H1 (cell line): ENCODE data around the gene OVCA2. TPM values are rescaled to one million over a fixed set of nuclear protein-coding genes. Genes with fewer than 3 reads are reported as not detected.
A peak's percentile ranks its signal among the peaks of the same experiment; 100 is the strongest.

Experiments
- CTCF ChIA-PET: fragments of 300-600 bp; sonication (Branson Sonifier 250); formaldehyde crosslinking; loops from one replicate; lab custom pipeline; 2021; ENCODE audit not compliant: partially characterized antibody; lab: Charles Lee
- POLR2A ChIA-PET: fragments of 300-600 bp; sonication (Branson Sonifier 250); formaldehyde crosslinking; loops from one replicate; lab custom pipeline; 2021; ENCODE audit warnings: inconsistent platforms; ENCODE audit not compliant: partially characterized antibody; lab: Charles Lee
- DNase-seq, 2 experiments: peaks; one replicate each; pipeline versions ENCODE4 v3.0.0 to v3.0.0-alpha.2; 2010 to 2022; ENCODE audit warnings: low spot score in 2 of 2, low read depth in 1 of 2, mixed read lengths in 1 of 2
- FAIRE-seq: peaks from 2 replicates; lab custom pipeline; 2011; peaks lifted over from hg19 to GRCh38; lab: Jason Lieb, UNC
- H2AFZ ChIP-seq: 2 replicates; pipeline ENCODE4 v1.8.1; 2012; ENCODE audit warnings: low read length, inconsistent platforms
- H2AK5ac ChIP-seq: 2 replicates; pipeline ENCODE4 v1.6.1; 2013; ENCODE audit warnings: low read depth, low read length
- H2BK120ac ChIP-seq: replicated peaks from 2 replicates; pipeline ENCODE3; 2013; ENCODE audit warnings: low read depth, low read length, inconsistent platforms
- H2BK12ac ChIP-seq: 2 replicates; pipeline ENCODE4 v1.6.1; 2013; ENCODE audit warnings: low read depth, low read length
- H2BK15ac ChIP-seq: 2 replicates; pipeline ENCODE4 v1.6.1; 2013; ENCODE audit warnings: low read length
- H2BK20ac ChIP-seq: 2 replicates; pipeline ENCODE4 v1.6.1; 2013; ENCODE audit warnings: low read length
- H2BK5ac ChIP-seq: 2 replicates; pipeline ENCODE4 v1.6.1; 2013; ENCODE audit warnings: low read depth, low read length
- H3K14ac ChIP-seq: 2 replicates; pipeline ENCODE4 v1.6.1; 2013; ENCODE audit warnings: inconsistent platforms; ENCODE audit not compliant: insufficient read length
- H3K18ac ChIP-seq: 2 replicates; pipeline ENCODE4 v1.6.1; 2013; ENCODE audit warnings: low read length; ENCODE audit errors: extremely low read depth
- H3K23ac ChIP-seq: 2 replicates; pipeline ENCODE4 v1.6.1; 2013; ENCODE audit warnings: inconsistent platforms; ENCODE audit not compliant: insufficient read length
- H3K23me2 ChIP-seq: 2 replicates; pipeline ENCODE4 v1.6.1; 2013; ENCODE audit warnings: low read depth, low read length
- H3K27ac ChIP-seq: 2 replicates; pipeline ENCODE4 v1.6.1; 2011; ENCODE audit warnings: low read depth, low read length, inconsistent platforms
- H3K27me3 ChIP-seq, 4 experiments: replicated peaks in 1 of 4; 1 replicate in 1 of 4; 2 replicates in 3 of 4; pipeline versions ENCODE4 v1.6.1 to v1.8.1; 2011 to 2013; ENCODE audit warnings: low read length in 3 of 4, mild to moderate bottlenecking in 3 of 4, inconsistent platforms in 2 of 4, mixed read lengths in 2 of 4, moderate library complexity in 1 of 4; ENCODE audit not compliant: control insufficient read depth in 3 of 4, insufficient read depth in 3 of 4; ENCODE audit errors: extremely low read depth in 1 of 4
- H3K36me3 ChIP-seq, 4 experiments: 2 replicates each; pipeline versions ENCODE4 v1.6.1 to v1.8.1; 2011 to 2013; ENCODE audit warnings: mild to moderate bottlenecking in 4 of 4, low read length in 3 of 4, moderate library complexity in 2 of 4, control low read depth in 1 of 4, inconsistent platforms in 1 of 4; ENCODE audit not compliant: insufficient read depth in 4 of 4, control insufficient read depth in 2 of 4
- H3K4ac ChIP-seq: replicated peaks from 2 replicates; pipeline ENCODE3; 2013; ENCODE audit warnings: low read length, low read depth, mixed read lengths, inconsistent platforms; ENCODE audit not compliant: insufficient read length
- H3K4me1 ChIP-seq, 4 experiments: replicated peaks in 1 of 4; 1 replicate in 1 of 4; 2 replicates in 3 of 4; pipeline versions ENCODE4 v1.6.1 to v1.8.1; 2011 to 2013; ENCODE audit warnings: low read length in 3 of 4, inconsistent platforms in 2 of 4, mixed read lengths in 1 of 4; ENCODE audit not compliant: insufficient read depth in 4 of 4, control insufficient read depth in 3 of 4
- H3K4me2 ChIP-seq, 2 experiments: 2 replicates each; pipeline versions ENCODE4 v1.6.1 to v1.8.1; 2011 to 2013; ENCODE audit warnings: low read depth in 2 of 2, low read length in 2 of 2, control low read depth in 1 of 2, inconsistent platforms in 1 of 2, mild to moderate bottlenecking in 1 of 2; ENCODE audit not compliant: insufficient read depth in 1 of 2
- H3K4me3 ChIP-seq, 4 experiments: fragments of 200-600, 300-600 bp in 1 of 4; sonication (generic), shearing (Covaris generic), sonication (Bioruptor Twin) in 1 of 4; 2 replicates each; pipeline versions ENCODE4 v1.5.1 to v1.8.1; 2011 to 2016; ENCODE audit warnings: low read length in 4 of 4, low read depth in 3 of 4, control low read depth in 2 of 4, inconsistent platforms in 2 of 4, mild to moderate bottlenecking in 2 of 4, mixed read lengths in 1 of 4, moderate library complexity in 1 of 4; ENCODE audit not compliant: insufficient read depth in 2 of 4; ENCODE audit errors: extremely low read depth in 1 of 4
- H3K56ac ChIP-seq: replicated peaks from 2 replicates; pipeline ENCODE3; 2013; ENCODE audit warnings: low read depth, mild to moderate bottlenecking, mixed read lengths, low read length, inconsistent platforms; ENCODE audit not compliant: insufficient read length
- H3K79me1 ChIP-seq: 2 replicates; pipeline ENCODE4 v1.6.1; 2013; ENCODE audit warnings: low read depth, low read length, control low read depth
- H3K79me2 ChIP-seq, 2 experiments: 2 replicates each; pipeline versions ENCODE4 v1.6.1 to v1.8.1; 2012 to 2013; ENCODE audit warnings: low read length in 2 of 2, mild to moderate bottlenecking in 2 of 2, inconsistent platforms in 1 of 2; ENCODE audit not compliant: insufficient read depth in 2 of 2, control insufficient read depth in 1 of 2
- H3K9ac ChIP-seq, 4 experiments: replicated peaks in 1 of 4; 1 replicate in 1 of 4; 2 replicates in 3 of 4; pipeline versions ENCODE4 v1.6.1 to v1.8.1; 2011 to 2013; ENCODE audit warnings: low read depth in 3 of 4, low read length in 3 of 4, control low read depth in 2 of 4, mild to moderate bottlenecking in 2 of 4, moderate library complexity in 2 of 4, inconsistent platforms in 1 of 4; ENCODE audit errors: extremely low read depth in 1 of 4
- H3K9me3 ChIP-seq, 2 experiments: 2 replicates each; pipeline versions ENCODE4 v1.6.1 to v1.8.1; 2012 to 2013; ENCODE audit warnings: mild to moderate bottlenecking in 2 of 2, moderate library complexity in 2 of 2, control low read depth in 1 of 2, inconsistent platforms in 1 of 2, low read depth in 1 of 2, low read length in 1 of 2, mixed read lengths in 1 of 2; ENCODE audit not compliant: insufficient read depth in 2 of 2
- H4K20me1 ChIP-seq, 2 experiments: replicated peaks in 1 of 2; 2 replicates each; pipeline versions ENCODE3 to v1.8.1; 2011 to 2013; ENCODE audit warnings: inconsistent platforms in 2 of 2, low read length in 2 of 2, mild to moderate bottlenecking in 1 of 2; ENCODE audit not compliant: insufficient read depth in 2 of 2, control insufficient read depth in 1 of 2
- H4K5ac ChIP-seq: 2 replicates; pipeline ENCODE4 v1.6.1; 2013; ENCODE audit warnings: low read length, low read depth, mixed read lengths, inconsistent platforms; ENCODE audit not compliant: insufficient read length
- H4K8ac ChIP-seq: 2 replicates; pipeline ENCODE4 v1.8.0; 2013; ENCODE audit warnings: mild to moderate bottlenecking, moderate library complexity, low read length, inconsistent platforms; ENCODE audit not compliant: insufficient read depth; ENCODE audit errors: extremely low read depth
- H4K91ac ChIP-seq: replicated peaks from 2 replicates; pipeline ENCODE3; 2013; ENCODE audit warnings: low read length, mixed read lengths, inconsistent platforms; ENCODE audit not compliant: insufficient read length
- BRCA1 ChIP-seq: IDR thresholded peaks from 2 replicates; pipeline ENCODE4 v1.6.1; 2012; ENCODE audit warnings: low read depth, low read length, improper control_type of control experiment
- CTBP2 ChIP-seq: IDR thresholded peaks from 2 replicates; pipeline ENCODE4 v1.7.0; 2011; ENCODE audit warnings: borderline replicate concordance, mild to moderate bottlenecking, moderate library complexity, mixed read lengths, low read length; ENCODE audit not compliant: insufficient read depth, insufficient read length
- FOSL1 ChIP-seq: IDR thresholded peaks from 2 replicates; pipeline ENCODE4 v1.6.1; 2011; ENCODE audit warnings: mild to moderate bottlenecking, low read depth, low read length, moderate library complexity; ENCODE audit not compliant: insufficient read depth
- HDAC6 ChIP-seq: IDR thresholded peaks from one replicate; pipeline ENCODE4 v1.7.1; 2012; ENCODE audit warnings: low read depth, mild to moderate bottlenecking, inconsistent platforms, low read length, moderate library complexity
- KDM1A ChIP-seq: fragments of 200-600, 300-600 bp; sonication (generic); IDR thresholded peaks from 2 replicates; pipeline ENCODE4 v1.7.1; 2016; ENCODE audit warnings: mild to moderate bottlenecking, low read length, borderline replicate concordance
- RAD21 ChIP-seq, 2 experiments: IDR thresholded peaks in 1 of 2; conservative IDR thresholded peaks in 1 of 2; 2 replicates each; pipeline ENCODE4 v1.6.1; 2011; ENCODE audit warnings: low read depth in 2 of 2, low read length in 2 of 2, improper control_type of control experiment in 1 of 2, inconsistent platforms in 1 of 2, mild to moderate bottlenecking in 1 of 2, moderate library complexity in 1 of 2
- SAP30 ChIP-seq: fragments of 300-600 bp; sonication (generic); IDR thresholded peaks from 2 replicates; pipeline ENCODE4 v1.7.1; 2012; ENCODE audit warnings: low read length, moderate library complexity, mild to moderate bottlenecking, inconsistent platforms; ENCODE audit not compliant: insufficient read depth, insufficient replicate concordance
- WGBS, 2 experiments: shearing (Covaris generic) in 1 of 2; methylation state at CpG; one replicate each; pipeline versions ENCODE4 v1.1.6 to v1.1.7; 2013 to 2015; ENCODE audit warnings: low lambda C conversion rate in 2 of 2, mixed read lengths in 2 of 2, inconsistent platforms in 1 of 2, low coverage in 1 of 2, missing lambda C conversion rate in 1 of 2; ENCODE audit not compliant: insufficient replicate concordance in 2 of 2, insufficient coverage in 1 of 2, insufficient read length in 1 of 2; ENCODE audit errors: extremely low coverage in 1 of 2, missing lambda C conversion rate in 1 of 2; 5-methylcytosine and 5-hydroxymethylcytosine counted together
- polyA plus RNA-seq, 7 experiments: library from polyadenylated mRNA; depleted of rRNA in 3 of 7; stranded (reverse) in 5 of 7; unstranded in 2 of 7; fragments of >200 nt in 5 of 7; fragments of 200-250 nt in 2 of 7; gene quantifications; 1 replicate in 5 of 7; 2 replicates in 1 of 7; 4 replicates in 1 of 7; pipeline versions ENCODE4 v1.2.1 to v1.2.3, GENCODE V29; 2011 to 2013; ENCODE audit warnings: missing spikeins in 2 of 7, mixed read lengths in 2 of 7
- total RNA-seq: library from RNA; stranded (reverse); fragmentation: NEBNext Ultra II Directional; extraction: Animal tissue kit (Norgen Biotek cat#: 25700); gene quantifications from 2 replicates; pipeline ENCODE4 v1.2.1, GENCODE V29; 2021

Gene OVCA2
- total and polyA plus RNA-seq, 2 of the 8 experiments (the other 6 are each of a cell fraction or from before 2014, with no cell fraction given) = 15.3 to 37.0 TPM

GRCh38 chr17:2071455-2072281 is 29.8 kb downstream of the OVCA2 start:
- TF ChIP-seq SAP30 = no peak
- no peak for TF ChIP-seq FOSL1
- no peak for TF ChIP-seq CTBP2
- no peak for TF ChIP-seq BRCA1
- TF ChIP-seq RAD21 (IDR thresholded peaks at IDR 0.05 in 1 of 2, conservative IDR thresholded peaks at IDR 0.05 in 1 of 2; ENCODE audit: low read depth in 2 of 2, low read length in 2 of 2) = no peak
- no peak for TF ChIP-seq HDAC6
- no peak for TF ChIP-seq KDM1A
- TF ChIP-seq, all 59 proteins: peak for 0
- Histone ChIP-seq H3K9me3 (no peaks in the 10 kb centered on the region), H2BK5ac (no peak overlapping the region; the same call in 1 of the 2 replicates), H3K36me3 (no peaks in the 10 kb centered on the region), H3K18ac (no peak overlapping the region), H3K14ac (no peak overlapping the region), H3K27ac (no peak overlapping the region), H3K4me2 (no peak overlapping the region), H4K20me1 (peaks cover 2 to 4% of the 10 kb centered on the region in 2 experiments), H2AK5ac (0 out of 2 replicates have a peak overlapping the region, but pooled peaks have one; percentile 8), H3K4ac (no peak overlapping the region), H3K56ac (no peak overlapping the region), H3K23ac (no peak overlapping the region), H3K4me1 (peaks cover 2 to 17% (median 5%) of the 10 kb centered on the region in 4 experiments; a peak in 6 of 7 replicates), H3K4me3 (no peak overlapping the region), H2BK120ac (no peak overlapping the region), H3K79me1 (no peaks in the 10 kb centered on the region), H2BK20ac (no peak overlapping the region), H4K8ac (no peak overlapping the region), H2BK15ac (no peak overlapping the region), H3K9ac (no peak overlapping the region), H2AFZ (no peak overlapping the region), H4K5ac (no peak overlapping the region), H3K79me2 (no peaks in the 10 kb centered on the region), H4K91ac (no peak overlapping the region), H3K27me3 (no peaks in the 10 kb centered on the region), H2BK12ac (no peak overlapping the region), H3K23me2 (no peaks in the 10 kb centered on the region)
- ChIA-PET CTCF (interaction anchor here (0.6 to 11.7 kb wide), 17 partner anchors 9 to 384 kb away, joined by 3 to 122 read pairs (median 4); partner anchors contain the start of gene HIC1), POLR2A (interaction anchor here (0.9 to 1.1 kb wide), 2 partner anchors 12 to 18 kb away, joined by 3 to 4 read pairs; no protein-coding TSS in a partner anchor)
- no peak for FAIRE-seq
- DNase-seq = no peak
- WGBS, 2 experiments = 92% methylated on average over 31 of the region's 31 CpGs; no CpG with 5 or more reads in 1 of the 2 experiments
